Measurements from ENCODE around the gene ELOVL7. TPM values are rescaled to one million over a fixed set of nuclear protein-coding genes. Genes with fewer than 3 reads are reported as not detected.

The ELOVL7 gene
- total RNA-seq, 1 experiment from 2014 or later = 2.5 TPM

GRCh38 chr5:60886158-60886557, 42.1 kb upstream of the ELOVL7 start:
- no peaks in the 10 kb centered on the region for H3K27me3 ChIP-seq (ENCODE audit: insufficient read depth, low read length)
- H3K23ac ChIP-seq (ENCODE audit: insufficient read length, low read depth, low read length) = no peak overlapping the region
- H3K4ac ChIP-seq (ENCODE audit: low read depth, low read length) = no peak overlapping the region
- no peak overlapping the region for H3K27ac Mint-ChIP-seq
- H4K8ac ChIP-seq (replicated peaks; ENCODE audit: insufficient read length, low read depth, low read length) = no peak overlapping the region
- H3K18ac ChIP-seq (ENCODE audit: insufficient read length, low read depth, low read length) = no peak overlapping the region
- no peaks in the 10 kb centered on the region for H3K79me2 ChIP-seq (ENCODE audit: insufficient read depth, low read length)
- H3K4me1 ChIP-seq (ENCODE audit: insufficient read depth, low read length) = no peaks in the 10 kb centered on the region
- no peak overlapping the region for H3K56ac ChIP-seq (ENCODE audit: insufficient read length, low read depth, low read length)
- no peak overlapping the region for H4K5ac ChIP-seq (ENCODE audit: insufficient read length, low read depth, low read length)
- no peaks in the 10 kb centered on the region for H4K20me1 ChIP-seq (ENCODE audit: control insufficient read depth, insufficient read depth, insufficient read length)
- H3K4me3 Mint-ChIP-seq = no peak overlapping the region
- H3K9me3 Mint-ChIP-seq = peaks cover 21 to 22% of the 10 kb centered on the region in 2 experiments
- no CpG with 5 or more reads among the region's 5 CpGs for WGBS (ENCODE audit: extremely low coverage, insufficient read length, low lambda C conversion rate)
- H2BK15ac ChIP-seq (ENCODE audit: low read depth, low read length) = no peak overlapping the region
- H3K27ac ChIP-seq (ENCODE audit: insufficient read length, low read depth, low read length) = no peak overlapping the region
- no peak overlapping the region for H2BK5ac ChIP-seq (ENCODE audit: insufficient read length, low read length)
- H3T11ph ChIP-seq (ENCODE audit: low read length) = no peak overlapping the region
- H3K4me1 Mint-ChIP-seq = peaks cover 4% of the 10 kb centered on the region in 2 experiments
- H3K9ac ChIP-seq (ENCODE audit: extremely low read depth, insufficient read length, low read length) = no peak overlapping the region
- H2BK120ac ChIP-seq (ENCODE audit: low read depth, low read length, poor library complexity, severe bottlenecking) = no peak overlapping the region
- no peak overlapping the region for H2AK5ac ChIP-seq (ENCODE audit: insufficient read length, low read length)
- no peak overlapping the region for H3K14ac ChIP-seq (ENCODE audit: insufficient read depth, low read length)
- no peak overlapping the region for H4K91ac ChIP-seq (ENCODE audit: insufficient read length, low read depth, low read length)
- H3K23me2 ChIP-seq (ENCODE audit: insufficient read length, low read depth, low read length, poor library complexity, severe bottlenecking) = no peaks in the 10 kb centered on the region
- no peak overlapping the region for H2AFZ ChIP-seq (ENCODE audit: low read length)
- H3K4me2 ChIP-seq (ENCODE audit: insufficient read depth, insufficient read length, low read length) = no peak overlapping the region
- H3K36me3 Mint-ChIP-seq (ENCODE audit: insufficient read depth in 1 of 3, low read depth in 3 of 3) = peaks cover 24 to 30% (median 28%) of the 10 kb centered on the region in 3 experiments
- H3K27me3 Mint-ChIP-seq (ENCODE audit: low read depth) = peaks cover 3% of the 10 kb centered on the region
- no peak overlapping the region for H2BK20ac ChIP-seq (ENCODE audit: low read depth, low read length, poor library complexity, severe bottlenecking)
- no peak overlapping the region for H2BK12ac ChIP-seq (ENCODE audit: insufficient read length, low read depth, low read length)
- TF ChIP-seq CTCF (conservative IDR thresholded peaks at IDR 0.05) = no peak
- H3K9me3 ChIP-seq (ENCODE audit: control insufficient read depth, low read depth, low read length) = peaks cover 14% of the 10 kb centered on the region
- H3K79me1 ChIP-seq (ENCODE audit: insufficient read depth, low read depth, low read length, poor library complexity, severe bottlenecking) = no peaks in the 10 kb centered on the region
- DNase-seq = no peak
